DLD1 (cell line): Measurements from ENCODE around the gene UNG.

ENCODE experiments used
- in situ Hi-C: cut with HindIII; loops from 2 replicates; pipeline ENCODE4 v1.10.0; 2017; ENCODE audit warnings: low sequenced_read_pairs

The UNG gene

GRCh38 chr12:109154451-109155438 is 57.3 kb downstream of the UNG start:
- in situ Hi-C loops = no loop called here

- in situ Hi-C loops = no loop called here
Observed at GRCh38 chr12:109156036-109156435, 58.6 kb downstream of the UNG start.

GRCh38 chr12:109156586-109156985 is 59.2 kb downstream of the UNG start:
- in situ Hi-C loops = no loop called here

GRCh38 chr12:109157986-109158385 is 60.6 kb downstream of the UNG start:
- in situ Hi-C loops = no loop called here

- in situ Hi-C loops = no loop called here
Observed at GRCh38 chr12:109160433-109160832, 63.0 kb downstream of the UNG start.
